H1 (cell line): Measurements from ENCODE around the gene PFKP. TPM values are rescaled to one million over a fixed set of nuclear protein-coding genes. Genes with fewer than 3 reads are reported as not detected.

Experiments used
- CTCF ChIA-PET: fragments of 300-600 bp; sonication (Branson Sonifier 250); formaldehyde crosslinking; loops from one replicate; lab custom pipeline; 2021; ENCODE audit not compliant: partially characterized antibody; lab: Charles Lee
- POLR2A ChIA-PET: fragments of 300-600 bp; sonication (Branson Sonifier 250); formaldehyde crosslinking; loops from one replicate; lab custom pipeline; 2021; ENCODE audit warnings: inconsistent platforms; ENCODE audit not compliant: partially characterized antibody; lab: Charles Lee
- DNase-seq, 2 experiments: peaks; one replicate each; pipeline versions ENCODE4 v3.0.0 to v3.0.0-alpha.2; 2010 to 2022; ENCODE audit warnings: low spot score in 2 of 2, low read depth in 1 of 2, mixed read lengths in 1 of 2
- FAIRE-seq: peaks from 2 replicates; lab custom pipeline; 2011; peaks lifted over from hg19 to GRCh38; lab: Jason Lieb, UNC
- H2AFZ ChIP-seq: 2 replicates; pipeline ENCODE4 v1.8.1; 2012; ENCODE audit warnings: low read length, inconsistent platforms
- H2AK5ac ChIP-seq: 2 replicates; pipeline ENCODE4 v1.6.1; 2013; ENCODE audit warnings: low read depth, low read length
- H2BK120ac ChIP-seq: replicated peaks from 2 replicates; pipeline ENCODE3; 2013; ENCODE audit warnings: low read depth, low read length, inconsistent platforms
- H2BK12ac ChIP-seq: 2 replicates; pipeline ENCODE4 v1.6.1; 2013; ENCODE audit warnings: low read depth, low read length
- H2BK15ac ChIP-seq: 2 replicates; pipeline ENCODE4 v1.6.1; 2013; ENCODE audit warnings: low read length
- H2BK20ac ChIP-seq: 2 replicates; pipeline ENCODE4 v1.6.1; 2013; ENCODE audit warnings: low read length
- H2BK5ac ChIP-seq: 2 replicates; pipeline ENCODE4 v1.6.1; 2013; ENCODE audit warnings: low read depth, low read length
- H3K14ac ChIP-seq: 2 replicates; pipeline ENCODE4 v1.6.1; 2013; ENCODE audit warnings: inconsistent platforms; ENCODE audit not compliant: insufficient read length
- H3K18ac ChIP-seq: 2 replicates; pipeline ENCODE4 v1.6.1; 2013; ENCODE audit warnings: low read length; ENCODE audit errors: extremely low read depth
- H3K23ac ChIP-seq: 2 replicates; pipeline ENCODE4 v1.6.1; 2013; ENCODE audit warnings: inconsistent platforms; ENCODE audit not compliant: insufficient read length
- H3K23me2 ChIP-seq: 2 replicates; pipeline ENCODE4 v1.6.1; 2013; ENCODE audit warnings: low read depth, low read length
- H3K27ac ChIP-seq: 2 replicates; pipeline ENCODE4 v1.6.1; 2011; ENCODE audit warnings: low read depth, low read length, inconsistent platforms
- H3K27me3 ChIP-seq, 4 experiments: replicated peaks in 1 of 4; 1 replicate in 1 of 4; 2 replicates in 3 of 4; pipeline versions ENCODE4 v1.6.1 to v1.8.1; 2011 to 2013; ENCODE audit warnings: low read length in 3 of 4, mild to moderate bottlenecking in 3 of 4, inconsistent platforms in 2 of 4, mixed read lengths in 2 of 4, moderate library complexity in 1 of 4; ENCODE audit not compliant: control insufficient read depth in 3 of 4, insufficient read depth in 3 of 4; ENCODE audit errors: extremely low read depth in 1 of 4
- H3K36me3 ChIP-seq, 4 experiments: 2 replicates each; pipeline versions ENCODE4 v1.6.1 to v1.8.1; 2011 to 2013; ENCODE audit warnings: mild to moderate bottlenecking in 4 of 4, low read length in 3 of 4, moderate library complexity in 2 of 4, control low read depth in 1 of 4, inconsistent platforms in 1 of 4; ENCODE audit not compliant: insufficient read depth in 4 of 4, control insufficient read depth in 2 of 4
- H3K4ac ChIP-seq: replicated peaks from 2 replicates; pipeline ENCODE3; 2013; ENCODE audit warnings: low read length, low read depth, mixed read lengths, inconsistent platforms; ENCODE audit not compliant: insufficient read length
- H3K4me1 ChIP-seq, 4 experiments: replicated peaks in 1 of 4; 1 replicate in 1 of 4; 2 replicates in 3 of 4; pipeline versions ENCODE4 v1.6.1 to v1.8.1; 2011 to 2013; ENCODE audit warnings: low read length in 3 of 4, inconsistent platforms in 2 of 4, mixed read lengths in 1 of 4; ENCODE audit not compliant: insufficient read depth in 4 of 4, control insufficient read depth in 3 of 4
- H3K4me2 ChIP-seq, 2 experiments: 2 replicates each; pipeline versions ENCODE4 v1.6.1 to v1.8.1; 2011 to 2013; ENCODE audit warnings: low read depth in 2 of 2, low read length in 2 of 2, control low read depth in 1 of 2, inconsistent platforms in 1 of 2, mild to moderate bottlenecking in 1 of 2; ENCODE audit not compliant: insufficient read depth in 1 of 2
- H3K4me3 ChIP-seq, 4 experiments: fragments of 200-600, 300-600 bp in 1 of 4; sonication (generic), shearing (Covaris generic), sonication (Bioruptor Twin) in 1 of 4; 2 replicates each; pipeline versions ENCODE4 v1.5.1 to v1.8.1; 2011 to 2016; ENCODE audit warnings: low read length in 4 of 4, low read depth in 3 of 4, control low read depth in 2 of 4, inconsistent platforms in 2 of 4, mild to moderate bottlenecking in 2 of 4, mixed read lengths in 1 of 4, moderate library complexity in 1 of 4; ENCODE audit not compliant: insufficient read depth in 2 of 4; ENCODE audit errors: extremely low read depth in 1 of 4
- H3K56ac ChIP-seq: replicated peaks from 2 replicates; pipeline ENCODE3; 2013; ENCODE audit warnings: low read depth, mild to moderate bottlenecking, mixed read lengths, low read length, inconsistent platforms; ENCODE audit not compliant: insufficient read length
- H3K79me1 ChIP-seq: 2 replicates; pipeline ENCODE4 v1.6.1; 2013; ENCODE audit warnings: low read depth, low read length, control low read depth
- H3K79me2 ChIP-seq, 2 experiments: 2 replicates each; pipeline versions ENCODE4 v1.6.1 to v1.8.1; 2012 to 2013; ENCODE audit warnings: low read length in 2 of 2, mild to moderate bottlenecking in 2 of 2, inconsistent platforms in 1 of 2; ENCODE audit not compliant: insufficient read depth in 2 of 2, control insufficient read depth in 1 of 2
- H3K9ac ChIP-seq, 4 experiments: replicated peaks in 1 of 4; 1 replicate in 1 of 4; 2 replicates in 3 of 4; pipeline versions ENCODE4 v1.6.1 to v1.8.1; 2011 to 2013; ENCODE audit warnings: low read depth in 3 of 4, low read length in 3 of 4, control low read depth in 2 of 4, mild to moderate bottlenecking in 2 of 4, moderate library complexity in 2 of 4, inconsistent platforms in 1 of 4; ENCODE audit errors: extremely low read depth in 1 of 4
- H3K9me3 ChIP-seq, 2 experiments: 2 replicates each; pipeline versions ENCODE4 v1.6.1 to v1.8.1; 2012 to 2013; ENCODE audit warnings: mild to moderate bottlenecking in 2 of 2, moderate library complexity in 2 of 2, control low read depth in 1 of 2, inconsistent platforms in 1 of 2, low read depth in 1 of 2, low read length in 1 of 2, mixed read lengths in 1 of 2; ENCODE audit not compliant: insufficient read depth in 2 of 2
- H4K20me1 ChIP-seq, 2 experiments: replicated peaks in 1 of 2; 2 replicates each; pipeline versions ENCODE3 to v1.8.1; 2011 to 2013; ENCODE audit warnings: inconsistent platforms in 2 of 2, low read length in 2 of 2, mild to moderate bottlenecking in 1 of 2; ENCODE audit not compliant: insufficient read depth in 2 of 2, control insufficient read depth in 1 of 2
- H4K5ac ChIP-seq: 2 replicates; pipeline ENCODE4 v1.6.1; 2013; ENCODE audit warnings: low read length, low read depth, mixed read lengths, inconsistent platforms; ENCODE audit not compliant: insufficient read length
- H4K8ac ChIP-seq: 2 replicates; pipeline ENCODE4 v1.8.0; 2013; ENCODE audit warnings: mild to moderate bottlenecking, moderate library complexity, low read length, inconsistent platforms; ENCODE audit not compliant: insufficient read depth; ENCODE audit errors: extremely low read depth
- H4K91ac ChIP-seq: replicated peaks from 2 replicates; pipeline ENCODE3; 2013; ENCODE audit warnings: low read length, mixed read lengths, inconsistent platforms; ENCODE audit not compliant: insufficient read length
- BACH1 ChIP-seq: IDR thresholded peaks from 2 replicates; pipeline ENCODE4 v1.6.1; 2012; ENCODE audit warnings: low read length, improper control_type of control experiment
- BRCA1 ChIP-seq: IDR thresholded peaks from 2 replicates; pipeline ENCODE4 v1.6.1; 2012; ENCODE audit warnings: low read depth, low read length, improper control_type of control experiment
- CTBP2 ChIP-seq: IDR thresholded peaks from 2 replicates; pipeline ENCODE4 v1.7.0; 2011; ENCODE audit warnings: borderline replicate concordance, mild to moderate bottlenecking, moderate library complexity, mixed read lengths, low read length; ENCODE audit not compliant: insufficient read depth, insufficient read length
- GABPA ChIP-seq: IDR thresholded peaks from 2 replicates; pipeline ENCODE4 v1.6.1; 2011; ENCODE audit warnings: mild to moderate bottlenecking, low read length, moderate library complexity, borderline replicate concordance; ENCODE audit not compliant: insufficient read depth
- JUN ChIP-seq: IDR thresholded peaks from 2 replicates; pipeline ENCODE4 v1.6.1; 2011; ENCODE audit warnings: low read depth, mild to moderate bottlenecking, improper control_type of control experiment, low read length
- MAFK ChIP-seq: IDR thresholded peaks from 2 replicates; pipeline ENCODE4 v1.6.1; 2012; ENCODE audit warnings: low read depth, mild to moderate bottlenecking, improper control_type of control experiment, low read length
- PHF8 ChIP-seq: fragments of 200-600 bp; sonication (generic); conservative IDR thresholded peaks from 2 replicates; pipeline ENCODE4 v1.7.1; 2012; ENCODE audit warnings: low read depth, mild to moderate bottlenecking, inconsistent platforms, low read length, moderate library complexity
- POU5F1 ChIP-seq: IDR thresholded peaks from 2 replicates; pipeline ENCODE4 v1.6.1; 2011; ENCODE audit warnings: low read depth, mild to moderate bottlenecking, low read length, moderate library complexity
- SP1 ChIP-seq: IDR thresholded peaks from 2 replicates; pipeline ENCODE4 v1.6.1; 2011; ENCODE audit warnings: low read depth, low read length
- TAF1 ChIP-seq: IDR thresholded peaks from 2 replicates; pipeline ENCODE4 v1.6.1; 2011; ENCODE audit warnings: mild to moderate bottlenecking, low read depth, low read length
- TAF7 ChIP-seq: optimal IDR thresholded peaks from 2 replicates; pipeline ENCODE3; 2011; ENCODE audit warnings: low read depth, mild to moderate bottlenecking, inconsistent platforms, low read length, moderate library complexity, borderline replicate concordance
- WGBS, 2 experiments: shearing (Covaris generic) in 1 of 2; methylation state at CpG; one replicate each; pipeline versions ENCODE4 v1.1.6 to v1.1.7; 2013 to 2015; ENCODE audit warnings: low lambda C conversion rate in 2 of 2, mixed read lengths in 2 of 2, inconsistent platforms in 1 of 2, low coverage in 1 of 2, missing lambda C conversion rate in 1 of 2; ENCODE audit not compliant: insufficient replicate concordance in 2 of 2, insufficient coverage in 1 of 2, insufficient read length in 1 of 2; ENCODE audit errors: extremely low coverage in 1 of 2, missing lambda C conversion rate in 1 of 2; 5-methylcytosine and 5-hydroxymethylcytosine counted together
- polyA plus RNA-seq, 7 experiments: library from polyadenylated mRNA; depleted of rRNA in 3 of 7; stranded (reverse) in 5 of 7; unstranded in 2 of 7; fragments of >200 nt in 5 of 7; fragments of 200-250 nt in 2 of 7; gene quantifications; 1 replicate in 5 of 7; 2 replicates in 1 of 7; 4 replicates in 1 of 7; pipeline versions ENCODE4 v1.2.1 to v1.2.3, GENCODE V29; 2011 to 2013; ENCODE audit warnings: missing spikeins in 2 of 7, mixed read lengths in 2 of 7
- total RNA-seq: library from RNA; stranded (reverse); fragmentation: NEBNext Ultra II Directional; extraction: Animal tissue kit (Norgen Biotek cat#: 25700); gene quantifications from 2 replicates; pipeline ENCODE4 v1.2.1, GENCODE V29; 2021
- TF ChIP-seq, protein P1 (sequence below): IDR thresholded peaks from 2 replicates; pipeline ENCODE4 v1.6.1; 2011; ENCODE audit warnings: low read depth, mild to moderate bottlenecking, low read length; ENCODE audit not compliant: insufficient read depth

Gene PFKP
- total and polyA plus RNA-seq, 2 of the 8 experiments (the other 6 are each of a cell fraction or from before 2014, with no cell fraction given), result 51.2 to 128 TPM

DNA sequence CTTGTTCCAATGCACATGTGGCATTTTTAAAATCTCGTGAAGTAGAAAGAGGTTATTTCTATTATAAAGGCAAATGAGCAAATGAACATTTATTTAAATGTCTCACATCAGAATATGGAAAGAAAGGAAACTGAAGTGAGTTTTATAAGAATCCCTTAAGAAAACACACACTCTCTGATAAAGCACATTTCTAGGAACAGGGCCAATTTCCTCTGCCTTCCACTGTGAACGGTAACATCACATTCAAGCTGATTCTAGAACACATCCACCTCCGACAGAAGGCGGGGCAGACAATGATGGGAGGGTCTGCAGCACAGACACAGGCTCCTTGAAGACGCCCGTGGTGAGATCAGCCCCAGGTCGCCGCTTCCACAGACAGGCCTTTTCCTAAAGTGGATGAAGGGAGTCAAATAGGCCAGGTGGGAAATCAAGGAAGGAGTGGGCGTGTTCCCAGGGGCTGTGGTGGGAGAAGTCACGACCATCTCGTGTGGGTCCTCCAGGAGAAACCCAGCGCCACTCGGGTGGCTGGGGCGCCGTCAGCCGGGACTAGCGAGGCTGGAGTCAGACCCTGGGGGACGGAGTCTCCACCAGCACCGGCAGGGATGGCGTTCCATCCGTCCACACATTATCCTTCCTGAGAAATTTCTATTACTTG, 74.1 kb downstream of the PFKP start:
- Histone ChIP-seq H4K20me1 (peaks cover 2 to 5% of the 10 kb centered on the region in 2 experiments), H3K18ac (no peak overlapping the region), H3K79me2 (no peaks in the 10 kb centered on the region), H3K27ac (no peak overlapping the region), H3K27me3 (no peaks in the 10 kb centered on the region), H3K9ac (no peak overlapping the region), H3K14ac (no peak overlapping the region), H3K23me2 (no peaks in the 10 kb centered on the region), H2BK120ac (no peak overlapping the region), H4K5ac (no peak overlapping the region), H3K4me1 (no peaks in the 10 kb centered on the region), H2AFZ (no peak overlapping the region), H2BK5ac (no peak overlapping the region), H3K4ac (no peak overlapping the region), H3K56ac (no peak overlapping the region), H3K4me2 (no peak overlapping the region), H4K91ac (no peak overlapping the region), H3K79me1 (no peaks in the 10 kb centered on the region), H3K4me3 (no peak overlapping the region), H4K8ac (no peak overlapping the region), H2AK5ac (no peak overlapping the region), H3K23ac (no peak overlapping the region), H3K9me3 (no peaks in the 10 kb centered on the region), H2BK15ac (no peak overlapping the region), H2BK20ac (no peak overlapping the region), H2BK12ac (no peak overlapping the region), H3K36me3 (peaks cover 6 to 48% (median 34%) of the 10 kb centered on the region in 4 experiments)
- CTCF ChIA-PET, result no interaction called here
- WGBS, 2 experiments, result 94% methylated on average over 21 of the region's 21 CpGs; no CpG with 5 or more reads in 1 of the 2 experiments
- FAIRE-seq, result no peak
- TF ChIP-seq BRCA1 (no peak), CTBP2 (no peak), JUN (no peak), GABPA (no peak), POU5F1 (no peak), TAF7 (no peak), PHF8 (no peak), BACH1 (no peak), MAFK (no peak), SP1 (no peak), TAF1 (no peak)
- TF ChIP-seq, protein P1, sequence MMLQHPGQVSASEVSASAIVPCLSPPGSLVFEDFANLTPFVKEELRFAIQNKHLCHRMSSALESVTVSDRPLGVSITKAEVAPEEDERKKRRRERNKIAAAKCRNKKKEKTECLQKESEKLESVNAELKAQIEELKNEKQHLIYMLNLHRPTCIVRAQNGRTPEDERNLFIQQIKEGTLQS, result no peak
- DNase-seq, result no peak
- POLR2A ChIA-PET, result interaction anchor here (0.6 to 1.7 kb wide), 3 partner anchors 12 to 63 kb away, joined by 3 to 7 read pairs (median 3); no protein-coding TSS in a partner anchor
